Measurements from ENCODE around the gene ALDH1A1.

The ALDH1A1 gene

DNA sequence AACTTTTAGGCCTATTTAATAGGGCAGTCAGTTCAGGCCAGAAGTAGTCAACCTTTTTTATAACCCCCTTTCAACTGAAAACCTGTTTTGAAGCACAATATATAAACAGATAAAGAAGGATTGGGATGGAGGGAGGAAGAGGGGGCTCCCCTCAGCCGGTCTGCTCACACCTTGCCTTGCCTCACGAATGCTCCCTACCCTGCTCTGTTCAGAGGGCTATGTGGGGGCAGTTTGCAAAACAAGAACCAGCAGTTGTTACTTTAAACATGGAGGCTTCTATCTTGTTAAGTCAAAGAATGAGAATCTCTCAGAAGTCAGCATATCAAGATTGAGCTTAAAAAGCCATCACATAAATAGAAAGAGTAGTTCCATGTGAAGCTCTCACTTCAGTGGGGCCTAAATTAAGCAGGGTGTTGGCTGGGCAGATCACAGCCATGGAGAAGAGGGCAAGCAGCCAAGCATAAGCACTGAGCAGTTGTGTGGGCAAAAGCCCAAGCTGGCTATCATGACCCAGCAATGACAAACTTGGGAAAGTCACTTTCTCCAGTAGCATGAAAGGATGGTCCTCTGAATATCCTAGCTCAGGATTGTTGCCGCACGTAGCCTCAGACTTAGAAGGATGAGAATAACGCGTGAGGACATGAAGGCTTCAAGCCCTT, 70.6 kb downstream of the ALDH1A1 start:
- no peak for DNase-seq (ENCODE audit: extremely low spot score)
- POLR2A ChIA-PET = no interaction called here
- TF ChIP-seq CTBP1 (IDR thresholded peaks at IDR 0.05; ENCODE audit: borderline replicate concordance) (no peak), ARNT (IDR thresholded peaks at IDR 0.05) (no peak), SUZ12 (IDR thresholded peaks at IDR 0.05) (no peak), FOXK2 (IDR thresholded peaks at IDR 0.05) (no peak), HDGF (IDR thresholded peaks at IDR 0.05; ENCODE audit: borderline replicate concordance) (no peak), TARDBP (IDR thresholded peaks at IDR 0.05) (no peak), L3MBTL2 (conservative IDR thresholded peaks at IDR 0.05) (no peak)
- CTCF ChIA-PET = no interaction called here

- CTCF ChIA-PET = interaction anchor here (0.7 kb wide), 1 partner anchor 1617 kb away, joined by 6 read pairs; no protein-coding TSS in a partner anchor
- POLR2A ChIA-PET = no interaction called here
- TF ChIP-seq HDGF (IDR thresholded peaks at IDR 0.05; ENCODE audit: borderline replicate concordance) = no peak
- TF ChIP-seq TARDBP (IDR thresholded peaks at IDR 0.05) = no peak
- TF ChIP-seq NFRKB (IDR thresholded peaks at IDR 0.05) = no peak
- no peak for TF ChIP-seq FOXK2 (IDR thresholded peaks at IDR 0.05)
- no peak for TF ChIP-seq ELF4 (IDR thresholded peaks at IDR 0.05)
- no peak for TF ChIP-seq BHLHE40 (IDR thresholded peaks at IDR 0.05; ENCODE audit: borderline replicate concordance)
- TF ChIP-seq ARNT (IDR thresholded peaks at IDR 0.05) = no peak
- no peak for DNase-seq (ENCODE audit: extremely low spot score)
Observed at GRCh38 chr9:72880821-72881220, 72.0 kb downstream of the ALDH1A1 start.

DNA sequence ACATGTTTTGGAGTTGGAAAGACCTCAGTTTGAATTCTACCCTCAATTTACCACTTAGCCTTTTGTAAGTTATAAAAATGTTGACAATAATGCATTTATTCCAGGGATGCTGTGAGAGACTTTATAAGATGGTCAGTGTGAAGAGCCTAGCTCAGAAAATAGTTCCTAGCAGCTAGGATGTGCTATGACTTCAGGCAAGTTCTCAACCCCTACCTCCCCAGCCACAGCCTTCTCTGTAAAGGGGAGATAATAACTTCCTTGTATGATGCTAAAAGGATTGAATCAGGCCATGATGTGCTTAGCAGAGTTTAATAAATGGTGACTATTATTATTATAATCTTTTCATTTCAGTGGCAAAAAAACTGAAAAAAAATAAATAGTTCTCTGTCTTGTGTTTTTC, 77.6 kb downstream of the ALDH1A1 start:
- ChIA-PET POLR2A (no interaction called here), CTCF (no interaction called here)
- no peak for DNase-seq (ENCODE audit: extremely low spot score)
- no peak for TF ChIP-seq FOXA1 (IDR thresholded peaks at IDR 0.05)
- no peak for TF ChIP-seq ZNF384 (IDR thresholded peaks at IDR 0.05)
- no peak for TF ChIP-seq LEF1 (IDR thresholded peaks at IDR 0.05; ENCODE audit: borderline replicate concordance)
- TF ChIP-seq FOXM1 (IDR thresholded peaks at IDR 0.05; ENCODE audit: borderline replicate concordance) = no peak
- no peak for TF ChIP-seq ARNT (IDR thresholded peaks at IDR 0.05)
- TF ChIP-seq BHLHE40 (IDR thresholded peaks at IDR 0.05; ENCODE audit: borderline replicate concordance) = no peak
- no peak for TF ChIP-seq PKNOX1 (IDR thresholded peaks at IDR 0.05)
- no peak for TF ChIP-seq SUZ12 (IDR thresholded peaks at IDR 0.05)
- no peak for TF ChIP-seq SP1 (IDR thresholded peaks at IDR 0.05)
- TF ChIP-seq L3MBTL2 (conservative IDR thresholded peaks at IDR 0.05) = no peak
- TF ChIP-seq NFRKB (IDR thresholded peaks at IDR 0.05) = no peak
- TF ChIP-seq CTBP1 (IDR thresholded peaks at IDR 0.05; ENCODE audit: borderline replicate concordance) = no peak
- no peak for TF ChIP-seq FOXK2 (IDR thresholded peaks at IDR 0.05)
- TF ChIP-seq TARDBP (IDR thresholded peaks at IDR 0.05) = no peak
- TF ChIP-seq ELF4 (IDR thresholded peaks at IDR 0.05) = no peak
- no peak for TF ChIP-seq HDGF (IDR thresholded peaks at IDR 0.05; ENCODE audit: borderline replicate concordance)

DNA sequence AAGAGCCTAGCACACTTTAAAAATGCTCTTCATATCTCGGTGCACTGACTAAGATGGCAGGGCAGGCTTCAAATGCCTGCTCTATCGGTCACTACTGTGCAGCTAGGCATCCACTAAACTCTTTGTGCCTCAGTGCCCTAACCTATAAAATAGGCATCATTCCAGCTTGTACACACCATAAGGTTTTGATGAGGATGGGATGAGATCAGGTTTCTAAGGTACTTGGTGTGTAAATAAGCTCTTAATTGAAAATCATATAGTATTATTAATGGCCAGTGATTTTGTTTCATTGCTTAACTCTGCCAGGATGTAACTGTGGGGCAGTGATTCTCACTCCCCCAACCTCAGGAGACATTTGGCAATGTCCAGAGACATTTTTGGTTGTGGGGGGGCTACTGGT, 78.5 kb downstream of the ALDH1A1 start:
- CTCF ChIA-PET = no interaction called here
- no peak for TF ChIP-seq SP1 (IDR thresholded peaks at IDR 0.05)
- no peak for TF ChIP-seq SUZ12 (IDR thresholded peaks at IDR 0.05)
- TF ChIP-seq ARNT (IDR thresholded peaks at IDR 0.05) = no peak
- no peak for TF ChIP-seq NFRKB (IDR thresholded peaks at IDR 0.05)
- no peak for TF ChIP-seq FOXM1 (IDR thresholded peaks at IDR 0.05; ENCODE audit: borderline replicate concordance)
- no peak for TF ChIP-seq HDGF (IDR thresholded peaks at IDR 0.05; ENCODE audit: borderline replicate concordance)
- no peak for TF ChIP-seq FOXK2 (IDR thresholded peaks at IDR 0.05)
- TF ChIP-seq BHLHE40 (IDR thresholded peaks at IDR 0.05; ENCODE audit: borderline replicate concordance) = no peak
- TF ChIP-seq L3MBTL2 (conservative IDR thresholded peaks at IDR 0.05) = no peak
- DNase-seq (ENCODE audit: extremely low spot score) = no peak
- POLR2A ChIA-PET = no interaction called here

GRCh38 chr9:72873456-72873855, 79.4 kb downstream of the ALDH1A1 start:
- CTCF ChIA-PET = no interaction called here
- no peak for TF ChIP-seq ELF4 (IDR thresholded peaks at IDR 0.05)
- no peak for TF ChIP-seq PKNOX1 (IDR thresholded peaks at IDR 0.05)
- no peak for TF ChIP-seq BHLHE40 (IDR thresholded peaks at IDR 0.05; ENCODE audit: borderline replicate concordance)
- no peak for TF ChIP-seq FOXA1 (IDR thresholded peaks at IDR 0.05)
- TF ChIP-seq ZNF384 (IDR thresholded peaks at IDR 0.05) = no peak
- no peak for DNase-seq (ENCODE audit: extremely low spot score)
- POLR2A ChIA-PET = no interaction called here

DNA sequence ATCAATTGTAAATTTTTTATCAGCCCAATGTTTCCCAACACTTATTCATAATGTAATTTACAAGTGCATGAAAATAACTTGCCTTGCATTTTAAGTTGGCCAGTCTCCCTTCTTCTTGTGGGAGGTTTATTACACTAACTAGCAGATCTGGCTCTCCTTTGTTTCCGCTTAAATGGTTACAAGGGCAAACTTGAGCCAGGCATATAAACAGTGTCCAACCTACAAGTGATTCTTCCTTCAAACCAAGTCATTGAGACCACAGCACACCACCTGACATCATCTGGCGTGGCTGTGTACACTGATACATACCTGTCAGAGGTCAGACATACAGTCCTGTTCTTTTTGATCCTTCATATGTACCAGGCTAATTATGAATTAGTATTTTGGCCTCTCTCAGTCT, 80.1 kb downstream of the ALDH1A1 start:
- no peak for TF ChIP-seq ELF4 (IDR thresholded peaks at IDR 0.05)
- no peak for TF ChIP-seq ARNT (IDR thresholded peaks at IDR 0.05)
- no peak for TF ChIP-seq SUZ12 (IDR thresholded peaks at IDR 0.05)
- no peak for TF ChIP-seq TARDBP (IDR thresholded peaks at IDR 0.05)
- no peak for TF ChIP-seq BHLHE40 (IDR thresholded peaks at IDR 0.05; ENCODE audit: borderline replicate concordance)
- no peak for TF ChIP-seq FOXA1 (IDR thresholded peaks at IDR 0.05)
- TF ChIP-seq LEF1 (IDR thresholded peaks at IDR 0.05; ENCODE audit: borderline replicate concordance) = no peak
- TF ChIP-seq SP1 (IDR thresholded peaks at IDR 0.05) = no peak
- TF ChIP-seq L3MBTL2 (conservative IDR thresholded peaks at IDR 0.05) = no peak
- no peak for TF ChIP-seq FOXK2 (IDR thresholded peaks at IDR 0.05)
- TF ChIP-seq NFRKB (IDR thresholded peaks at IDR 0.05) = no peak
- TF ChIP-seq CTBP1 (IDR thresholded peaks at IDR 0.05; ENCODE audit: borderline replicate concordance) = no peak
- TF ChIP-seq ZNF384 (IDR thresholded peaks at IDR 0.05) = no peak
- TF ChIP-seq PKNOX1 (IDR thresholded peaks at IDR 0.05) = no peak
- no peak for DNase-seq (ENCODE audit: extremely low spot score)
- ChIA-PET CTCF (no interaction called here), POLR2A (no interaction called here)
